ENCODE measurements around the gene POLDIP3. TPM values are rescaled to one million over a fixed set of nuclear protein-coding genes. Genes with fewer than 3 reads are reported as not detected.
A peak's percentile ranks its signal among the peaks of the same experiment; 100 is the strongest.
"Not testable (repeated sequence)": the region's sequence is repeated elsewhere in the genome, so short reads cannot be mapped to it uniquely, and the experiment has no call there.

The POLDIP3 gene
- total RNA-seq, 1 donor from 2014 or later: 32.1 TPM

- no peak for DNase-seq
- intact Hi-C loops (cut with DNase I): no loop called here
- ATAC-seq (ENCODE audit: poor library complexity): no peak
Measured at GRCh38 chr22:42603427-42603826, 11.3 kb downstream of the POLDIP3 start.

GRCh38 chr22:42602470-42602869 lies 12.2 kb downstream of the POLDIP3 start:
- intact Hi-C loops (cut with DNase I): no loop called here
- DNase-seq: no peak
- no peak for ATAC-seq (ENCODE audit: poor library complexity)

DNA sequence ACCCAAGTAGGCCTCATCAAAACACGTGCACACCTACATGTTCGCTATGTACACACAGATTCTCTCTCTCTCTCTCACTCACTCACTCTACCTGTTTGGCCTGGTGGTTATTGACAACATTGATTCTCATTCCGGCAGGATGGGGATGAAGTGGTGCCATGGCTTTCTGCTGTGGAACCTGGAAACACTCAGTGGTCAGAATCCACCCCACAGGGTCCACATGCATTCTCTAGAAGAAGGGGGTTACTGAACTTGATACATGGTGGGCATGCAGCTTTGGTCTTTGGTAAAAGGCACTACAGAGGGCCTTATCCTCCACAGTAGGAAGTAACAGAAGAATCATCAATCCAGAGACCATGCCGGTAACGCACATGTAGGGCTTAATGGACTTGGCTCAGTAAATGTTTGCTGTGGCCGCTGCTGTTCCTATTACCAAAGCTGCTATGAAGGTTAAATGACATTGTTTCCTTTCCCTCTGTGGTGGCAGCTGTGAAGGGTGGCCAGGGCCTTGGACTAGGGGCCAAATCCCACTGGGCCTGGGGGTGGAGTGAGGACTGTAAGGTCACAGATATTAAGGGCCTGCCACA lies 12.7 kb downstream of the POLDIP3 start:
- DNase-seq (no peak), ATAC-seq (ENCODE audit: poor library complexity) (no peak)

DNA sequence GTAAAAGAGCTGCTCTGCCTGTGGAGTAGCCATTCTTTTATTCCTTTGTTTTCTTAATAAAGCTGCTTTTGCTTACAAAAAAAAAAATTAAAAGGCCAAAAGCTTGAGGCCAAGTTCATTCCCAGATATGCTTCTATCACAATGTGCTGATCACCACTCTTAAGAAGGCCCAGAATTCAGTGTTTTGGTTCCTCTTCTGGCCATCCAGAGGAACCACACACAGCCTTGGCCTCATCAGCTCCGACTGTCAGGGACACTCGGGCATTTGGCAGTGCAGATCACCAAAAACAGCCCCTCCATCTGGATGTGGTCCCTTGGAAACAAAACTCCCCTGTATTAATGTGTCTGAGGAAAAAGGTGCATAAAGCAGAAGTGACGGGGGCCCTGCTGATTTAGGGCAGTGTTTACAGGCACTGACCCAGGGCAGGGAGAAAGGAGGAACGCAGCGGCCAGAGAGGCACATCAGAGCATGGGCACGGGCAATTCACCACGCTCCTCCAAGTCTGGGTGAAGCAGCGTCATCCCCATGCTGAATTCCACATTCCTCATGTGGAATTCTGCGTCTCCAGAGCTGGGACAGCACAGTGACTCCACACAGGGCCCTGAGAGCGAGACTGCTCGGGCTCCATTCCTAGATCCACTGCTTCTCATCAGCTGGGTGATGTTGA lies 17.7 kb downstream of the POLDIP3 start:
- intact Hi-C loops (cut with DNase I): no loop called here
- ATAC-seq (ENCODE audit: poor library complexity) (peak; percentile 16), DNase-seq (no peak)

More for the DNA sequence above, 12.7 kb downstream of the POLDIP3 start:
- intact Hi-C loops (cut with DNase I): no loop called here

GRCh38 chr22:42596336-42596735 lies 18.3 kb downstream of the POLDIP3 start:
- ATAC-seq (ENCODE audit: poor library complexity) (peak; percentile 86), DNase-seq (peak; percentile 67)
- intact Hi-C loops (cut with DNase I): no loop called here

DNA sequence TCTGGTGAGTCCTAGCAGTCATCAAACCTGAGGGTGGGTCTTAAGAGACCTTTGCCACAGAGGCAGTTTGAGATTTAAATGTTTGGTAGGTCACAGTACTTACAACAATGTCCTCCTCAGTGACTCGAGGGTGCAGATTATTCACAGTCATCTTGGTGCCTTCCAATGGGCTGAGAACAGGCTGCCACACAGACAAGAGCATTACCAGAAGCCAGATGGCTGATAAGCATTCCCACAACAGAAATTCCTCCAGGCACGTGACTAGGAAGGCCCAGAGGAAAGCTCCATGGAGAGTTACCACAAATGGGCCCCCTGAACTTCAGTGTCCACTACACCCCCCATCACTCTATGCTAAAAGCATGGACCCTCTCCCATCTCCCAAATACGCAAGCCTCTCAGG lies 19.2 kb downstream of the POLDIP3 start:
- ATAC-seq (ENCODE audit: poor library complexity) (peak; percentile 71), DNase-seq (no peak)

DNA sequence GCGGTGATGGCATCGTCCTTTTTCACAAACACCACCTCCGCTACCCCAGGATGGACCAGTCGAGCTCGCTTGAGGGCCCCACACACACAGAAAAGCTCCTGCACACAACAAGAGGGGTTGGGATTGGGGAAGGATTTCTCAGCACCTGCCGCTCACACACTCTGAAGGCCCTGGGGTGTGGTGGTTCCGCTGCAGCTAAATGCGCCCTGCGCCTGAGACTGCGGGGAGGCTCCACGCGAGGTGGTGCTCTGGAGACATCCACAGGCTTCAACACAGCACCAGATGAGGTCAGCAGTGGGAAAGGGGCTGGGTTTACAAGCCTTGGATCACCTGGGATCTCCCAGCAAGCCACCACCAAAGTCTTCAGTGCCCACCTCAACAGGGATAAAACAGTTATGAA lies 22.7 kb downstream of the POLDIP3 start:
- ATAC-seq (ENCODE audit: poor library complexity) (no peak), DNase-seq (no peak)
- intact Hi-C loops (cut with DNase I): no loop called here

More for the DNA sequence above, 19.2 kb downstream of the POLDIP3 start:
- intact Hi-C loops (cut with DNase I): no loop called here

DNA sequence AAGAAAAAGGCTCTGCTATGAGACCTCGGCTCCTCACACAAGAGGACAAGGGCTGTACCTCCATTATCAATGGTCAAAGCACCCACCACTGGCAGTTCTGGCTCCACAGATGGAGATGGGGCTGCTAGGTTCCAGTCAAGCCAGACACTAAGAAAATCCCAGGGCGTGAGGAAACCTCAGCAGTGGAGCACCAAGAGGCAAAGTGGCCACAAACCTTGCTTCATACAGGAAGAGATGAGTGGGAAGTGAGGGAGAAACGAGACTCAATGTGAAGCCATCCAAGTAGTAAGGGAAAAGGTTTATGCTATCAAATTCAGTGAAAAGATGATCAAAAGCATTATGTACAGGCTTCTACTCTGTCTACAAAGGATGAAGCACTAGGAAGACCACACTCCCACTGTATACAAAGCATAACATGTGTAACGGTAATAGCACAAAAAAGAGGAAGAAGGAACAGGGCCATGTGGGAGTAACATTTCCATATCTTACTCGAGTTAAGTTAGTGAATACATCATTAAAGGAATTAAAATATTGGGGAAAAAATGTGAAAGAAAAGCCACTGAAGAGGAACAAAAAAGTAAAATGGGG lies 27.0 kb downstream of the POLDIP3 start:
- ATAC-seq (ENCODE audit: poor library complexity) (no peak), DNase-seq (no peak)
- intact Hi-C loops (cut with DNase I): no loop called here

- ATAC-seq (ENCODE audit: poor library complexity) (no peak), DNase-seq (no peak)
Measured at GRCh38 chr22:42586381-42586780, 28.3 kb downstream of the POLDIP3 start.

GRCh38 chr22:42585096-42585495 lies 29.6 kb downstream of the POLDIP3 start:
- DNase-seq (no peak), ATAC-seq (ENCODE audit: poor library complexity) (no peak)
- intact Hi-C loops (cut with DNase I): no loop called here

More at GRCh38 chr22:42586381-42586780, 28.3 kb downstream of the POLDIP3 start:
- intact Hi-C loops (cut with DNase I): no loop called here

- no peak for ATAC-seq (ENCODE audit: poor library complexity)
- intact Hi-C loops (cut with DNase I): no loop called here
Measured at GRCh38 chr22:42584364-42584940, 30.2 kb downstream of the POLDIP3 start.

DNA sequence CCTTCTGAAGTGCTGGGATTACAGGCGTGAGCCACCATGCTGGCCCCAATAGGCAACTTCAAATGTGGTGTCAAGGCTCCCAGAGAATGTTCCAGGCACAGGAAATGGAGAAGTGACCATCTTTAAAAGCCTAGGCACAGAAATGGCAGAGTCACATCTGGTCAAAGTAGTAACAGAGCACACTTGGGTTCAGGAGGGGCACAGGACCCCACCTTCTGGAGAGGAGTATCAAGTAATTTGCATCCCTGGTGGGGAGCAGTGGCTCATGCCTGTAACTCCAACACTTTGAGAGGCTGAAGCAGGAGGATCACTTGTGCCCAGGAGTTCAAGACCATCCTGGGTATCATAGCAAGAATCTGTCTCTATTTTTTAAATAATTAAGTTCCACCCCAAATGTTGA lies 31.7 kb downstream of the POLDIP3 start:
- intact Hi-C loops (cut with DNase I): no loop called here
- DNase-seq: no peak
- ATAC-seq (ENCODE audit: poor library complexity): no peak

More at GRCh38 chr22:42584364-42584940, 30.2 kb downstream of the POLDIP3 start:
- DNase-seq: no peak

GRCh38 chr22:42581762-42582716 lies 32.6 kb downstream of the POLDIP3 start:
- intact Hi-C loops (cut with DNase I): no loop called here
- ATAC-seq (ENCODE audit: poor library complexity): peak; percentile 96
- peak; percentile 88 for DNase-seq

- intact Hi-C loops (cut with DNase I); DNase-seq: not testable (repeated sequence)
- ATAC-seq (ENCODE audit: poor library complexity): peak; percentile 31
Measured at GRCh38 chr22:42581194-42581761, 33.4 kb downstream of the POLDIP3 start.

- intact Hi-C loops (cut with DNase I); ATAC-seq (ENCODE audit: poor library complexity); DNase-seq: not testable (repeated sequence)
Measured at GRCh38 chr22:42580040-42580439, 34.6 kb downstream of the POLDIP3 start.

GRCh38 chr22:42577623-42578240 lies 37.0 kb downstream of the POLDIP3 start:
- ATAC-seq (ENCODE audit: poor library complexity) (no peak), DNase-seq (no peak)
- intact Hi-C loops (cut with DNase I): no loop called here

DNA sequence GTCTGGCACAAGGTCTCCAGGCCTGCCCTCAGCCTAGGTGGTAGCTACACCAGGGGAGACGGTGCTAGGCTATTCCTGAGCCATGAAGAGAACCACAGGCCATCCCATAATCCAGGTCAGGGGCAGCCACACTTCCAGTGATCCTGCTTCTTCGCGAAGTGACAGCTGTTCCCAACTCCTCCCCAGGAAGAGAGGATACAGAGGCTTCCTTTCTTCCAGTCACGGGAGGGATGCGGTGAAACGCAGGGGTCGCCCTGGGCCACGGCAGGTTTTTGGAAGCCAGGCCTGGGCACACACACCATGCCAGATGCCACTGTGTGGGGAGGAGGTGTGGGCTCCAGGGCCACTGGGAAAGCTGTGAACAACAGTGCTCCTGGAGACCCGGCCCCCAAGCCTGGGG lies 37.5 kb downstream of the POLDIP3 start:
- intact Hi-C loops (cut with DNase I); DNase-seq; ATAC-seq (ENCODE audit: poor library complexity): not testable (repeated sequence)
